Coronary artery (tissue), 2 donors: ENCODE data around the gene NAB2.

Experiments
- DNase-seq: peaks from one replicate; pipeline ENCODE4 v3.0.0-alpha.2; 2017; ENCODE audit warnings: low spot score
- H3K27ac ChIP-seq, 2 donors: fragments of 200-600 bp; sonication (generic); one replicate each; pipeline ENCODE4 v1.5.1; 2016 to 2019
- H3K4me3 ChIP-seq: fragments of 200-600 bp; sonication (generic); 2 replicates; pipeline ENCODE4 v1.5.1; 2016; ENCODE audit warnings: mild to moderate bottlenecking, moderate library complexity
- CTCF ChIP-seq: fragments of 200-600 bp; sonication (generic); IDR thresholded peaks from one replicate; pipeline ENCODE4 v1.5.1; 2019; ENCODE audit warnings: antibody characterized with exemption

NAB2 gene

GRCh38 chr12:57139796-57140649, 51.1 kb downstream of the NAB2 start:
- TF ChIP-seq CTCF = no peak
- no peak for DNase-seq
- H3K27ac ChIP-seq = peak overlapping the region in 1 of 2 donors; percentile 99
- no peak overlapping the region for H3K4me3 ChIP-seq

GRCh38 chr12:57141249-57141648, 52.3 kb downstream of the NAB2 start:
- peak overlapping the region in 1 of 2 donors; percentile 72 for H3K27ac ChIP-seq

GRCh38 chr12:57142121-57142520, 53.2 kb downstream of the NAB2 start:
- DNase-seq = no peak
- Histone ChIP-seq H3K4me3 (no peak overlapping the region), H3K27ac (peak overlapping the region in 1 of 2 donors; percentile 72)
- TF ChIP-seq CTCF = no peak

More at GRCh38 chr12:57141249-57141648, 52.3 kb downstream of the NAB2 start:
- no peak overlapping the region for H3K4me3 ChIP-seq
- TF ChIP-seq CTCF = no peak
- DNase-seq = no peak

GRCh38 chr12:57142727-57143126, 53.8 kb downstream of the NAB2 start:
- TF ChIP-seq CTCF = no peak
- Histone ChIP-seq H3K4me3 (no peak overlapping the region), H3K27ac (peak overlapping the region in 1 of 2 donors; percentile 72)
- no peak for DNase-seq

GRCh38 chr12:57143454-57143853, 54.5 kb downstream of the NAB2 start:
- TF ChIP-seq CTCF = no peak
- H3K27ac ChIP-seq = peak overlapping the region in 1 of 2 donors; percentile 72
- no peak overlapping the region for H3K4me3 ChIP-seq
- no peak for DNase-seq
